ENCODE measurements around the gene FHOD3.

FHOD3 gene

DNA sequence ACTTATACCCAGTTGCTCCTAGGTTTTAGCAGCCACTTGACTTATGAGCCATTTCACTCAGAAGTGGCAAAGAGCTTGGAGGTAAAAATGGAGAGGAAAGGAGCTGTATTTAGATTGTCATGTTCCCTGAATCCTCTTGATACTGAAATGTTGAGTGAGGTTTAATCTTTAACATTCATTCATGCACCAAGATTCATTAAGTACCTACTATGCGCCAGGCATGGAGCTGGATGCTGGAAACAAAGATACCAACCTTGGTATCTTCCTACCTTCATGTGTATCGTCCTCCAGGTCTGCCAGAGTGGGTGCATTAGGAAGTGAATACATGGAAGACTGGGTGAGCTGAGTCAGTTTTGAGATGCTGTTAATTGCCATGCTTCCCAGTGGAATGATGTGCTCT lies 507.6 kb downstream of the FHOD3 start:
- H3K4me3 ChIP-seq (ENCODE audit: low read depth, low read length), result no peak overlapping the region
- TF ChIP-seq, protein P1, sequence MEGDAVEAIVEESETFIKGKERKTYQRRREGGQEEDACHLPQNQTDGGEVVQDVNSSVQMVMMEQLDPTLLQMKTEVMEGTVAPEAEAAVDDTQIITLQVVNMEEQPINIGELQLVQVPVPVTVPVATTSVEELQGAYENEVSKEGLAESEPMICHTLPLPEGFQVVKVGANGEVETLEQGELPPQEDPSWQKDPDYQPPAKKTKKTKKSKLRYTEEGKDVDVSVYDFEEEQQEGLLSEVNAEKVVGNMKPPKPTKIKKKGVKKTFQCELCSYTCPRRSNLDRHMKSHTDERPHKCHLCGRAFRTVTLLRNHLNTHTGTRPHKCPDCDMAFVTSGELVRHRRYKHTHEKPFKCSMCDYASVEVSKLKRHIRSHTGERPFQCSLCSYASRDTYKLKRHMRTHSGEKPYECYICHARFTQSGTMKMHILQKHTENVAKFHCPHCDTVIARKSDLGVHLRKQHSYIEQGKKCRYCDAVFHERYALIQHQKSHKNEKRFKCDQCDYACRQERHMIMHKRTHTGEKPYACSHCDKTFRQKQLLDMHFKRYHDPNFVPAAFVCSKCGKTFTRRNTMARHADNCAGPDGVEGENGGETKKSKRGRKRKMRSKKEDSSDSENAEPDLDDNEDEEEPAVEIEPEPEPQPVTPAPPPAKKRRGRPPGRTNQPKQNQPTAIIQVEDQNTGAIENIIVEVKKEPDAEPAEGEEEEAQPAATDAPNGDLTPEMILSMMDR (IDR thresholded peaks at IDR 0.05; ENCODE audit: borderline replicate concordance, insufficient read depth, low read depth, low read length), result no peak

GRCh38 chr18:36808681-36809080 lies 511.2 kb downstream of the FHOD3 start:
- TF ChIP-seq, protein P1 (IDR thresholded peaks at IDR 0.05; ENCODE audit: borderline replicate concordance, insufficient read depth, low read depth, low read length), result no peak
- H3K4me3 ChIP-seq (ENCODE audit: low read depth, low read length), result no peak overlapping the region

- no peak overlapping the region for H3K4me3 ChIP-seq (ENCODE audit: low read depth, low read length)
- TF ChIP-seq, protein P1 (IDR thresholded peaks at IDR 0.05; ENCODE audit: borderline replicate concordance, insufficient read depth, low read depth, low read length), result peak; percentile 62; the same call in 1 of the 2 replicates
These were observed 512.3 kb downstream of the FHOD3 start for GRCh38 chr18:36809590-36810381.

GRCh38 chr18:36811430-36811829 lies 513.9 kb downstream of the FHOD3 start:
- TF ChIP-seq, protein P1 (IDR thresholded peaks at IDR 0.05; ENCODE audit: borderline replicate concordance, insufficient read depth, low read depth, low read length), result no peak
- no peak overlapping the region for H3K4me3 ChIP-seq (ENCODE audit: low read depth, low read length)

DNA sequence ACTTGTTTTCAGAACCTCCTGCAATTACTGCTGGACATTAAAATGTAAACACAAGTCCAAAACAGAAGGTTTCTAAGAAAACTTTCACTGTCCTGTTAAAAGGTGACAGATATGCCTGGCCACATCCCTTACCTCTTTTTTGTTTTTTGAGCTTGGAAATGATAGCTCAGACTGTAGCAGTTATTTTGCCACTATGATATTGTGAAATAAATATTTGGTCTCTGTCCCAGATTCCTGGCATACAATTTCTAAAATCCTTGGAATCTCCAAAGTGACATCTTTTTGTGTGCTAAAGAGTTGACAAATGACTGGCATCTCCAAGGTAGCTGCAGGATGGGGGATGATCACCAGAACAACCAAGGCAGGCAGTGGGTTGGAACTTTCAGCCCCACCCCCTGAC lies 514.4 kb downstream of the FHOD3 start:
- H3K4me3 ChIP-seq (ENCODE audit: low read depth, low read length), result no peak overlapping the region
- TF ChIP-seq, protein P1 (IDR thresholded peaks at IDR 0.05; ENCODE audit: borderline replicate concordance, insufficient read depth, low read depth, low read length), result no peak

- no peak overlapping the region for H3K4me3 ChIP-seq (ENCODE audit: low read depth, low read length)
- TF ChIP-seq, protein P1 (IDR thresholded peaks at IDR 0.05; ENCODE audit: borderline replicate concordance, insufficient read depth, low read depth, low read length), result no peak
These were observed 515.2 kb downstream of the FHOD3 start for GRCh38 chr18:36812678-36813077.

DNA sequence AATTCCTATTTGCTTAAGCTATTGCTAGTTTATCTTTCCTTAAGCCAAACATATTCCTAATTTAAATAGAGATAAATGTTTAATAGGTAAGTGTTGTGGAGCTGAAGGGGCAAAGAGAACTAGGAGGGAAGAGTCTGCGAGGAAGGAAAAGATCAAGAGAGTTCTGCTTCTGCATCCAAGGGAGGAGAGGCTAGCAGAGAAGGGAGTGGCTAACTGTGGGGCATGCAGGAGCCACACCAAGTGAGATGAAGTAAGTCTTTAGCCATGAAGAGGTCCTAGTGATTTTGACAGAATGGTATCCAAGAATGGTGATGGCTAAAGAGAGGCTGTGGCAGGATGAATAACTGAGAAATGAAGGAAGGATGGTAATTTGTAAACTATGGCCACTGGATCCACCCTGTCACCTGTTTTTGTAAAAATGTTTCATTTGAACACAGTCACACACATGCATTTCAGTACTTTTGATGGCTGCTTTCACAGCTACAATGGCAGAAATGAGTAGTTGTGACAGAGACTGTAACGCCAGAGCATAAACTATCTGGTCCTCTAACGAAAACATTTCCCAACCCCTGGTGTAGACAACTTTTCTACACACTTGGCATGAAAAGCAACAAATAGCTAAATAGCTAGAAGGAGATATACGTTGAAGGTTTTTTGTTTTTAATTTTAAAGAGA lies 515.7 kb downstream of the FHOD3 start:
- TF ChIP-seq, protein P1 (IDR thresholded peaks at IDR 0.05; ENCODE audit: borderline replicate concordance, insufficient read depth, low read depth, low read length), result no peak
- H3K4me3 ChIP-seq (ENCODE audit: low read depth, low read length), result no peak overlapping the region

All from GM12875 (cell line).